ENCODE measurements around the gene C3orf70.
"Not testable (repeated sequence)": the region's sequence is repeated elsewhere in the genome, so short reads cannot be mapped to it uniquely, and the experiment has no call there.

Gene C3orf70

DNA sequence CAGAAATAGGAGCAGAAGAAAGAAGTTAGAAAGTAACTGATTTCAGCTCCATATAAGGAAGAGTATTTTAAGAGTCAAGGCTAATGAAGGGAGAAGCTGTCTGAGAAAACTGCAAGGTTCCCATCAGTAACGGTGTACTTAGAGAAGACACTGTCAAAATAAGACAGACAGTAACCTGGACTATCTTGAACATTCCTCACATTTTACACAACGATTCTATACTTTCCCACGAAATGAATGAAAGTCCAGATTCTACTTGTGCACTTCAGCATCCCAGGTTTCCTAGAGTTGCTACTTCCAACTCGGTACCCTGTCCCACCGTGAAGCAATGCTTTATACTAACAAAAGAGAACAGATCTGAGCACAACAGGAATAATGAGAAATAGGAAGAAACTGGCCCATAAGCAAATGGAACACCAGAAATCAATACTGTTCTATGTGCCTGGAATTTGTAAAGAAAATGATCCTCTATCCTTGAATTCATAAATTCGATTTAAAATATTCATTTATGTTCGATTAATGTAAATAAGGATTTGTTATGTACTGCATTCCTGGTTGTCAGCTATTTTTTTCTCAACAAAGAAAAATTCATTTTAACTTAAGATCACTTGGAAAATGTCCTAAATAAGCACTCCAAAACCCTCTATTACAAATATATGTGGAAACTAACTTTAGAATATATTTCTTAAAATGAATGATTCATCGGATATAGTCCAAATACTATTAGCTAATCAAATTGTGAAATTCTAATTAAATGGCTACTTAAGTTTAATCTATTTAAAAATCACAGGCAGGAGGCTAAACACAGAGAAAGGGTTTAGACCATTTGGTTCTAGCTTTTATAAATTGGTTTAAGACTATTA, 1.5 kb downstream of the C3orf70 start:
- DNase-seq: no peak

DNA sequence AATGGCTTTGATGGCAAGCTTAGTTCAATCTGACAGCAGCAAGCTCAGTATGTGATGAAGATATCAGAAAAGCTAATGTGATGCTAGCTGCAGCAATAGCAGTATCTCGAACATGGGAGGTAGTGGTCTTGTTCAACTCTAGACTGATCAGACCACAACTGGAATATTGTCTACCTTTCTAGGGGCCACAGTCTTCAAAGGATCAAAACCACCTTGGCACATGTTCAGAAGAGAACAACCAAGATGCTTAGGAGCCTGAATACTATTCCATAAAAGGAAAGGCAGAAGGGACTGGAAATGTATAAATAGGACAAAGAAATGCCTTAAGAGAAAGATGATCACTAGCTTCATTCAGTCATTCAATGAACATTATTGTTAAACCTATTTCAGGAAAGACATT, 2.3 kb downstream of the C3orf70 start:
- no peak for DNase-seq

DNA sequence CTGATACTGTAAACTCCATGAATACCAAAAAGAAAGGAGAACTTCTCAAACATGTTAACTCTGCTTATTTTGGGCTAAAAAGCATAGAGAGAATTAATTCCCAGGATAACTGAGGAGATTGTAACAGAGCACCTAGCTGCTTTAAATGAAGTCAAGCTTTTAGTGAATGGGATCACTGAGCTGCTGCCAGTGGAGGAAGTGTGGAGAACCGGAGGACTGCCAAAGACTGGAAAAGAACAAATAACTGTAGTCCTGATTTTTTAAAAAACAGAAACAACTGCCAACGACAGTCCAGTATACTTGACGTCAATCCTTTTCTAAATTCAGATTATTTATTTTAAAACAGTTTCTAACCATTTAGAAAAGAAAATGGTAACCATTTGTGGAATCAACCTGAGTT, 3.3 kb downstream of the C3orf70 start:
- no peak for DNase-seq

DNA sequence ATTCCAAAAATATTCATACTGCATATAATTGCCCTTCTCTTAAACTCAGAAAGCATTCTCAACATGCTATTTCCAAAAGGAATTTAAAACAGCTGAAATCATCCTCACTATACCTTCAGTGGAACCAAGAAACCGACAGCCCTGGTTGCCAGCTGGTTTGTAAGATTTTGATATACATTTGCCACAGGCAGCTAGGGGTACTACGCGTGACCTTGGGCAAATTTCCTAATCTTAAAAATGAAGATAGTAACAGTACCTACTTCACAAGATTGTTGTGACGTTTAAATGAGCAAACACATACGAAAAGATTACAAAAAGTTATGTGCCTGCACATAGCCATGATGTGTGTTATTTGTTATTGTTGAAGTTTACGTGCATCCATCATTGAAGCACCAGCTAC, 7.3 kb downstream of the C3orf70 start:
- no peak for DNase-seq

DNA sequence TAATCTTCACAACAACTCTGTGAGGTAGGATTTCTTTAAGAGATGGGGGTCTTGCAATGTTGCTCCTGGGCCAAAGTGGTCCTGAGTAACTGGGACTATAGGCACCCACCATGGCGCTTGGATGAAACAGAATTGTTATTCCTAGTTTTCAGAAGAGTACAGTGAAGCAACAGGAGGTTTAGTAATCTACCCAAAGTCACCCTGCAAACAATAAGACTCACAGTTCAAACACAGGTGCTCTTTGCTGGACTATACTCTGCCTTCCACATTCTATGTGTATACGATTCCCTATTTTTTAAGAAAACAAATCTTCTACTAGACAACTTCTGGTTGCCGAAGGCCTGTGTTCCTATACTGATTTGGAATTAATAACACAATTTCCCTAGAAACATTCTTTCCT, 8.1 kb downstream of the C3orf70 start:
- DNase-seq: no peak

DNA sequence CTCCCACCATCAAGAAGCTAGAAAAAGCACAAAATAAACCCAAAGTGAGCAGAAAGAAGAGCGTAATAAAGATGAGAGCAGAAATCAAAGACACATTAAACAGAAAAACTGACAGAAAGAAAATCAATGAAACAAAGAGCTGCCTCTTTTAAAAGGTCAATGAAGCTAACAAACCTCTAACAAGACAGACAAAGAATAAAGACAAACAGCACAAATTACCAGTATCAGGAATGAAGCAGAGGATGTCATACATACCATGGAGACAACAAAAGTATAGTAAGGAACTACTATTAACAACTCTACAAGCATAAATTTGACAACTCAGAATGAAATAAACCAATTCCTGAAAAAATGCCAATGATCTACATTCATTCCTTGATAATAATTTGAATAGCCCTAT, 15.0 kb downstream of the C3orf70 start:
- no peak for DNase-seq

DNA sequence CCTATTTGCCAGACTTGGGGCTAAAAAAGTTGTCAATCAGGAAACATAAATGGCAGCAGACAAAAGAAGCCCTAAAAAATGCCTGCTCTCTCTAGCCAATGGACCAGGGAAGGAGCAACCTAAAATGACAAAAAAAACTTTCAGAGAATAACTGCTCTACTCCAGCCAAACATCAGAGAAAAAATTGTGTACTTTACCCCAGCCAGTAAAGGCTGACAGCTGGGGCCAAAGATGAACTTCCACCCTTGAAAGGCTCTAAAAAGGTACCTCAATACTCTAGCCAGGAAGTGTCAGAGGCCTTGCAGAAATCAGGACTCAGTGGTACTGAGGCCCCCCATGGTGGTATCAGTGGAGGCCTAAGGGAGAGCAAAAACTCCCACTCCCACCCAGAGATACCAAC, 18.4 kb downstream of the C3orf70 start:
- no peak for DNase-seq

DNA sequence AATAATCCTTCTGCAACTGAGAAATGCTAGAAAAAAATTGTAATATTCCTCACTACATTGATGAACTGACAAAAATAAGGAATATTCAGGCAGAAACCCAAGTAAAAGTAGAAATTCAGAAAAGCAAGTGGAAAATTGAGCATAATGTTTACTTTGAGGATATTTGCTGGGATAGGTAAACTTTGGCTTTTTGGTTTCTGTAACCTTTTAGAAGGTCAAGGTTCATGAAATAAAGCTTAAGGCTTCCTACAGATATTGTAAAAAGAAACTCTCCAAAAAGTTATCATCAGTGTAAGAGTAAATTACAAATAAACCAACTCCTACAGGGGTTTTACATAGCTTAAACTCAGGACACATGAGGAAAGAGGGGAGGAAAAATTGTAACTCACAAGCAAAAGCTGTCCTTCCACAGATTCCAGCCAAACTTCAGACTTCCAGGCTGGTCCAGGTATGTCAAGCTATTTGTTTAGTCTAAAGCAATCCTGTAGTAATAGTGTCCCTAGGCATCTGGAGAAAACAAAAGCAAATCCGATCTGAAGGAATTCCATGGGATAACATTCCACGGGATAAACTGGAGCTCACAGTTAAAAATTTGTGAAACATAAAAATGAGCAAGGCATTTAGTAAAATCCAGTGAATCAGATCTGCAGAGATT, 21.1 kb downstream of the C3orf70 start:
- DNase-seq: no peak

DNA sequence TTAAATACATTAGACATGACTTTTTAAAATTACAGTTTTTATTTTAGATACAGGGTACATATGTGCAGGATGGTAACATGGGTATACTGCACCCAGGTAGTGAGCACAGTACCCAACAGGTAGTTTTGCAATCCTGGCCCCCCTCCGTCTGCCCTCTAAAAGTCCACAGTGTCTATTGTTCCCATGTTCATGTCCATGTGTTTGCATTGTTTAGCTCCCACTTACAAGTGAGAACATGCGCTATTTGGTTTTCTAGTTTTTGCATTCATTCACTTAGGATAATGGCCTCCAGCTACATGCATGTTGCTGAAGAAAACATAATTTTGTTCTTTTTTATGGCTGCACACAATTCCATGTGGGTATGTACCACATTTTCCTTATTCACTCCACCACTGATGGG, 23.8 kb downstream of the C3orf70 start:
- DNase-seq: no peak

DNA sequence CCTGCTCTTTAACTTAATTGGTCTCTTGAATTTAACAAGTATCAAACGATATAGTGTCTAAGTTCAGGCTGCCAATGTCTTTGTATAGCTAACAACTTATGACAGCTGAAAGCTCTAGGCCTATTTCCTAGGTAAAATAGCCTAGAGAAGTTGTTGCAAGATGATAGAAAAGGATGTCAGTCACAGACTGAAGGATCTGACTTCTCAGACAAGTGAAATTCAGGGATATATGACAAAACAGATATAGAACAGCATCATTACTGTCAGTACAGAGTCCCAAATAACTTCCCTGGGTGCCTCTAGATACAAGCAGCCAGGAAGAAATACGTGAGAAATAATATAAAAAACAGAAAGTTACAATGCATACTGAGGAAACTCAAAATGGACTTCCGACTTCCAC, 26.7 kb downstream of the C3orf70 start:
- DNase-seq: no peak

DNA sequence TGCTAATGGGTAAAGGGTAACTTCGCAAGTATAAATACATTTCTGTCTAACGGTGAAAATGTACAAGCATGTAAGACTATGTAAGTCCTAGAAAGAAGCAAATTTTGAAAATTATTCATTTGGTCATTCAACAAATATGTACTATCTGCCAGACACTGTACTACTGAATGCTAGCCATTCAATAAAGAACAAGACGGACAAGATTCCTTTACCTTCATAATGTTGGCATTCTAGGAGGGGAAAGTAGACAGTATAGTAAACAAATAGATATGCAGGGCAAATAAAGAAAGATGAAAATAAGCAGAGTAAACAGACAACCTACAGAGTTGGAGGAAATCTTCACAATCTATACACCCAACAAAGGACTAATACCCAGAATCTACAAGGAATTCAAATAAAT, 32.7 kb downstream of the C3orf70 start:
- no peak for DNase-seq

DNA sequence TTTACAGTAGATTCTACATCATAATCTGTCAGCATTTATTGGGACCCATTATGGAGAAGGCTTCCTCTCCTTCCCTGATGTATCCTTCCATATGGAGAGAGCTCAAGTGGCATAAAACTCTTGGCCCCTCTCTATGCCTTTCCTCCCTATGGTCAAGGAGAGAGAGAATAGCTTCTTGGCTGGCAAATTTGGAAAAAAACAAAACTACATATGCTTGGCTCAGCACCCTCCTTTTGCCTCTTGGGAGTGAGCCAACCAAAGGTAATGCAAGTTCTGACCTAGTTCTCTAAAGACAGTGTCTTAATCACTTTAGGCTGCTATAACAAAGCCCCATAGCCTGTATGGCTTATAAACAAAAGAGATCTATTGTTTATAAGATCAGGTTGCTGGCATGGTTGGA, 37.5 kb downstream of the C3orf70 start:
- DNase-seq: no peak

DNA sequence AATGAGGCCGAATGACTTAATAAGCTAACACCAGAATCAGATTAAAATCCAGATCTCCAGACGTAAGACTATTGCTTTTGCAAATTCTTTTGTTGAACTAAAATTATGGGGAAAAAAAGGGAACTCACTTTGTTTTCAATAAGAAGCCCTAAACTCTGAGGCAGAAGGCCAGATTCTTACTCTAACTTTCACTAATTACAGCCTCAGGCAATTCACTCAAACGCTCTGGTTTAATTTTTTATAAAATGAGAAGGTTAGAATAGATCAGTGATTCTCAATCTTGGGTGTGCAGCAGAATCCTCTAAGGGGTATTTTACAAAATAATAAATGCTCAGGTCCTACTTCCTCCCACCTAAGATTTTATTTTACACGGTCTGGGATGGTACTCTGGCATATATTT, 38.1 kb downstream of the C3orf70 start:
- no peak for DNase-seq

DNA sequence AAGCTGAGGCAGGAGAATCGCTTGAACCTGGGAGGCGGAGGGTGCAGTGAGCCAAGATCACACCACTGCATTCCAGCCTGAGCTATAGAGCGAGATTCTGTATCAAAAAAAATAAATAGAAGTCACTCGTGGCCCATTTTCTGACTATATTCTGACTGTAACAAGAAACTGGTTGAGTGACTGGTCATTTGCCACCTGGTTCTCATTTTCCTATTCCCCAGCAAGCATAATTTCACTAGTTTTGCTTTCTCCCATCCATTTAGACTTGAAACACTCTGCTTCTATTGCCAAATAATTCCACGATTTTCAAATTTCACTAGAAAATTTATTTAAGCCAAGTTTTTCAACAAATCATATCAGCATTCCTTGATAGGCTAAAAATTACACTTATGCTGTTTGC, 40.7 kb downstream of the C3orf70 start:
- DNase-seq: no peak

DNA sequence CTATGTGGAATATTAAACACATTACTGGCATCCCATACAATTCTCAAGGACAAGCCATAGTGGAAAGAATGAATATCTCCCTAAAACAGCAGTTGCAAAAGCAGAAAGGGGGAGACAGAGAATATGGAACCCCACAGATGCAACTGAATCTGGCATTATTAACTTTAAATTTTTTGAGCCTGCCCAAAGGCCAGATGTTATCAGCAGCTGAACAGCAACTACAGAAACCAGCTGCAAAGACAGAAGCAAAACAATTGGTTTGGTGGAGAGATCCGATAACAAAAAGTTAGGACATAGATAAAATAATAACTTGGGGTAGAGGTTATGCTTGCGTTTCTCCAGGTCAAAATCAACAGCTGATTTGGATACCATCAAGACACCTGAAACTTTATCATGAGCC, 43.8 kb downstream of the C3orf70 start:
- not testable (repeated sequence) for DNase-seq

DNA sequence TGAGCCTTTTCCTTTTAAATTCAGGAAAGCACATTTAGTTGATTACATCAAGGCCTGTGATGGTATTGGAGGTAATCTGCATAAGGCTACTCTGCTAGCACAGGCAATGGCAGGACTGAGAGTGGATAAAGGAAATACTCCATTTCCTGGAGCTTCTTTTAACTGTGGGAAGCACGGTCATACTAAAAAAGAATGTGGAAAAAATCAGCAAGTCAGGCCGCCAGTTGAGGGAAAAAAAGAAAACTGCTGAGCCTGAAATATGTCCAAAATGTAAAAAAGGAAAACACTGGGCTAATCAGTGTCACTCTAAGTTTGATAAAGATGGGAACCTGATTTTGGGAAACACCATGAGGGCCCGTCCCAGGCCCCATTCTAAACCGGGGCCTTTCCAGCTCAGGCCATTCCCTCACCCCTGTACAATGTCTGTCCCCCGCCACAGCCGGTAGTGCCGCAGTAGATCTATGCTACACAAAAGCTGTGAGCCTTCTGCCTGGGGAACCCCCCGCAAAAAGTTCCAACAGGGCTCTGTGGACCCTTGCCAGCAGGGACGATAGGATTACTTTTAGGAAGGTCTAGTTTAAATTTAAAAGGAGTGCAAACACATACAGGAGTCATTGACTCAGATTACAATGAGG, 46.5 kb downstream of the C3orf70 start:
- DNase-seq: not testable (repeated sequence)

DNA sequence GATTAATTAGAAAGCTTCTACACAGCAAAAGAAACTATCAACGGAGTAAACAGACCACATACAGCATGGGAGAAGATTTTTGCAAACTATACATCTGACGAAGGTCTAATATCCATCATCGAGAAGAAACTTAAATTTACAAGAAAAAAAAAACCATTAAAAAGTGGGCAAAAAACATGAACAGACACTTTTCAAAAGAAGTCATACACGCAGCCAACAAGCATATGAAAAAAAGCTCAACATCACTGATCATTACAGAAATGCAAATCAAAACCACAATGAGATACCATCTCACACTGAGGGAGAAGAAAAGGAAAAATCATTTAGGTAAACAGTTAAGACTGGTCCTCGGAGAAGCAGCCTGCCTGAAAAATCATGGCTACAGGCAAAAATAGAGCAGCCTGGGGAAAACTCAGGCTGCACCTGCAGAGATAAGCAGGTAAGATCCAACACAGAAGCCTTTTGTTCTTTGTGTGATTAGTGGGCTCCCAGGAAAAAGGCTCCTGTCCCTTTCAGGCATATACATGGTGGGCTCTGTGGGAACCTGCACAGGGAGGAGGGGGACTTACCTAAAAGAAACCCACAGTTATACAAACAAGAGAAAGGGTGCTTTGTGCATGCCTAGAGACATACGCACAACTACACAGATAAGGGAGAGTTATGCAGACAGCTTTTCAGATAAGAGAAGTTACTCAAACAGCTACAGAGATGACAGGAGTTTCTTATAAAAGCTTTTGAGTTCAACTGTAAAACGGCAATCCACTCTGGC, 49.3 kb downstream of the C3orf70 start:
- DNase-seq: no peak

DNA sequence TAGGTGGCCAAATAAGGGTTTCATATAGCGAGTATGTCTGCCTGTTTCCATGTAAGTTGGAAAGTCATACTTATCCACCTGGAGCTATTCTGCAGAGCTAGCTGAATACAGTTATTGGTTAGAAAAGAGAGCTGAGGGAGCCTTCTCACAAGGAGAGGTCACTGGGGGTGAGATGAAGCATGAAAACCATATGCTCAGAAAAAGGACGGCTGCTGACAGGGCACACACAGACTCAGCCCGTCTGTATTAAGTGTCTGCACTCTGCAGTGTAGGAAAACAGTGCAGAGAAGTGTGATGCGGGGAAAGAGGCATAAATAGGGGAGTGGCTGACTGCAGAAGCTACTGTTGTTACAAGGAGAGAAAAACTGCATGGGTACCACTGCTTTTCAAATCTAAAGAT, 58.2 kb downstream of the C3orf70 start:
- DNase-seq: no peak

DNA sequence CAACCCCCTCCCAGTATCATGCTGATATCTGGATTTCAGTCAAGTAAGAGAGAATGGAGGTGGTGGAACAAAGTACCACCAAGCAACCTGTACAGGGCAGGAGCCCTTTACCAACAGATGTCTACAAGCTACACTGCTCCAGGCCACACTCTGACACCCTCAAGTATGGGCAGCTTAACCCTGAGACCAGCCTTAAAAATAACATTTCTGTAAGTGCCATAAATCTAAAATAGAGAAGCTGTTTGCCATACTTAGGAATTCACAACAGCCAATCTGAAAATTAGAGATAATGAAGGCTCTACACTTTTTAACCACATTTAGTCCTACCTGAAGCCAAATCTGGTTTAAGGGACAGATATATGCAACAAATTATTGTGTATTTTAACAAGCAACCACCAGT, 59.7 kb downstream of the C3orf70 start:
- no peak for DNase-seq

DNA sequence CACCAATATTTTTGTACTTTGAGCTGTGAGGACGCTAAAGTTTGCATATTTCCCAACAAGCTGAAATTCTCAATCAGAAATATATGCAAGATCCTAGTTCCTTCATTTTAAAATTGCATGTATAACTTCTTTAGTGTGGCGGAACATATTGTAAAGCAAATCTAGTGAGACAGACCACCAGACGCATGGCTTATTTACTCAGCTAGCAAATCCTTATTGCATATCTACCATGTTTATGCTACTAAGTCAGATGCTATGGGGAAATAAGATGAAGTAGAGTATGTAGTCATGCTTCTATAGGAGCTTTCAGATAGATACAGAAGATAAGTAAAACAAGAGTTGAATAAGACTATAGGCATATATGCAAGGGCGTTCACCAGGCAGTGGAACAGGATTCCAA, 62.0 kb downstream of the C3orf70 start:
- DNase-seq: no peak

DNA sequence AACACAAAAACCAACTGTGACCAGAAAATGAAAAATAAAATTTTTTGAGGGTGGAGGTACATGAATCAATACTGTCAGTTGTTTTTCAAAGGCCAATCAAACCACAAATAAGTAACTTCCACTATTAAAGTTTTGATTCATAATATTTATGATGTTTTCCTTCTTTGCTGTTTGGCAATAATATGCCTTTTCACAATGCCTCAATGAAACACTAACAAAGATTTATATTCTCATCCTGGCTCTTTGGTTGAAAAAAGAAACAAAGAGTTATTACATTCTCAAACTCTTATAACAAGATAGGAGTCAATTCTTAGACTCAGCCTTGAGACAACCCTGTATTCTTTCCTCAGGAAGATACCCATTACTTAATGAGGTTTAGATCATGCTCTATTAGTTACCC, 63.1 kb downstream of the C3orf70 start:
- DNase-seq: no peak

DNA sequence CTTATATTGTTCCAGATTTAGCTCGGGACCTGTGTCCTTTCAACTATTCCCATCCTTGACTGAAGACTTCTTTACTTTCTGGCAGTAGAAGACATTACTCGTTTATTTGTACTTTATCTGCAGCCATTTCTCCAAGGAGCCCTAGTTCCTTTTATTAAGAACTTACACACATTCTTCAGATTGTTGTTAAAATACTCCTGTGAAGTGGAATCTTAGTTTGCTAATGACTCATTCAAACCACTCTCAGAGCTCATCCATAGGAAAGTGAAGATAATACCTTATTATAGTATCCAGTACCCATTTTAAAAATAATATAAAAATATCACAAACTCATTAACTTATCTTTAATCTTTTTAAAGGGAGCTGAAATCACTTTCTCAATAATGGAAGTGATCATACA, 63.5 kb downstream of the C3orf70 start:
- no peak for DNase-seq

DNA sequence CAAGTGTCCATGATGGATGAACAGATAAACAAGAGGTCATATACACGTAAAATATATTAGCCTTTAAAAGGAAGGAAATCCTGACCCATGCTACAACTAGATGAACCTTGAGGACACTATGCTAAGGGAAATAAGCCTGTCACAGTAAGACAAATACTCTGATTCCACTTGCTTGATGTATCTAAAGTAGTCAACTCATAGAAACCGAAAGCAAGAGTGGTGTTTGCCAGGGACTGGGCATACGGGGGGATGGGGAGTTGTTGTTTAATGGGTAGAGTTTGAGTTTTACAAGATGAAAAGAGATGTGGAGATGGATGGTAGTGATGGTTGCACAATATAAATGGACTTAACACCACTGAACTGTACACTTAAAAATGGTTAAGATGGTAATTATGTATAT, 65.4 kb downstream of the C3orf70 start:
- DNase-seq: no peak

DNA sequence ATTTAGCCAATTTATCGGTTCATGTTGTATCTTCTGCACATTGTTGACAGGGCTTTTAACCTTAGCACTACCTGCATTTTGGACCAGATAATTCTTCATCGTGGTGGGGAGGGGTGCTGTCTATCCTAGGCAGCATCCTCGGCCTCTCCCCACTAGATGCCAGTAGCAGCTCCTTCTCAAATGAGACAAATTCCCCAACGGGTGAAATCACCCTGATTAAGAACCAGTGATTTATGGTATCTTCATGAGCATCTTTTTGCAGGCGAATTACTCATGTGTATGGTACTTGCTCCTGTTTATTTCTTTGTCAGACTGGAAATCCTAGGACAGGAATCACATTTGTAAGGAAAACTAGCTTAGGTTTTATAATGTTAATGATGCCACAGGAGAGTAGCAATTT, 68.0 kb downstream of the C3orf70 start:
- DNase-seq: no peak

All from activated naive CD4-positive, alpha-beta T cell treated with anti-CD3 and anti-CD28 coated beads, Interleukin-2, amount 50 U/mL, for 16 hours (primary cell).